K562 (cell line): Measurements from ENCODE around the gene GMPR. TPM values are rescaled to one million over a fixed set of nuclear protein-coding genes. Genes with fewer than 3 reads are reported as not detected.
A peak's percentile ranks its signal among the peaks of the same experiment; 100 is the strongest.

Experiments used
- ADNP ChIP-seq: fragments of 200-800 bp; sonication (Bioruptor generic); IDR thresholded peaks from 2 replicates; pipeline ENCODE4 v1.6.1; 2016; ENCODE audit warnings: missing genetic modification characterization, missing compliant biosample characterization
- ATF3 ChIP-seq, 2 experiments: fragments of 450-650 bp in 1 of 2; sonication (generic) in 1 of 2; formaldehyde crosslinking in 1 of 2; IDR thresholded peaks in 1 of 2; conservative IDR thresholded peaks in 1 of 2; 2 replicates each; pipeline versions ENCODE4 v1.6.1 to v1.8.1; 2016 to 2023; ENCODE audit warnings: mild to moderate bottlenecking in 2 of 2, moderate library complexity in 2 of 2, inconsistent platforms in 1 of 2, missing genetic modification reagents in 1 of 2
- HDAC1 ChIP-seq, 2 experiments: fragments of 450-650 bp; IDR thresholded peaks; 2 replicates each; pipeline ENCODE4 v1.6.1; 2016 to 2017; ENCODE audit warnings: inconsistent platforms in 1 of 2, mild to moderate bottlenecking in 1 of 2, moderate library complexity in 1 of 2
- HMGN3 ChIP-seq: IDR thresholded peaks from 2 replicates; pipeline ENCODE4 v1.6.1; 2011; ENCODE audit warnings: borderline replicate concordance, low read depth, mild to moderate bottlenecking, mixed read lengths, low read length; ENCODE audit not compliant: insufficient read length; ENCODE audit errors: extremely low read depth
- ILF3 ChIP-seq: fragments of 450-650 bp; IDR thresholded peaks from 2 replicates; pipeline ENCODE4 v1.6.1; 2018; ENCODE audit warnings: antibody characterized with exemption, mild to moderate bottlenecking, moderate library complexity, borderline replicate concordance
- KDM1A ChIP-seq, 2 experiments: fragments of 450-650 bp; IDR thresholded peaks; 2 replicates each; pipeline ENCODE4 v1.6.1; 2016; ENCODE audit warnings: mild to moderate bottlenecking in 2 of 2
- MAX ChIP-seq: sonication (generic); formaldehyde crosslinking; IDR thresholded peaks from 2 replicates; pipeline ENCODE4 v1.9.0; 2022; ENCODE audit warnings: mild to moderate bottlenecking, missing genetic modification reagents
- NBN ChIP-seq: fragments of 450-650 bp; IDR thresholded peaks from 2 replicates; pipeline ENCODE4 v1.6.1; 2016; ENCODE audit warnings: low read depth, mild to moderate bottlenecking
- NR1H2 ChIP-seq: sonication (generic); formaldehyde crosslinking; IDR thresholded peaks from 2 replicates; pipeline ENCODE4 v1.4.0; 2020; ENCODE audit warnings: mild to moderate bottlenecking, missing genetic modification reagents
- POLR2G ChIP-seq: fragments of 200-400 bp; formaldehyde crosslinking; IDR thresholded peaks from 2 replicates; pipeline ENCODE4 v1.6.1; 2017; ENCODE audit warnings: low read depth, mild to moderate bottlenecking, antibody characterized with exemption, low read length, moderate library complexity
- SMARCB1 ChIP-seq: IDR thresholded peaks from 2 replicates; pipeline ENCODE4 v1.6.1; 2011; ENCODE audit warnings: improper control_type of control experiment, low read depth; ENCODE audit not compliant: insufficient read length
- ZEB2 ChIP-seq: fragments of 450-650 bp; IDR thresholded peaks from 2 replicates; pipeline ENCODE4 v1.6.1; 2016
- ZFP36 ChIP-seq: fragments of 150-350 bp; IDR thresholded peaks from 2 replicates; pipeline ENCODE4 v1.6.1; 2018; ENCODE audit warnings: low read length, low read depth; ENCODE audit not compliant: partially characterized antibody
- ZNF224 ChIP-seq: sonication (generic); formaldehyde crosslinking; IDR thresholded peaks from 2 replicates; pipeline ENCODE4 v1.8.0; 2022; ENCODE audit warnings: mild to moderate bottlenecking, missing genetic modification reagents
- ZNF239 ChIP-seq: fragments of 250-450 bp; sonication (Bioruptor Pico); IDR thresholded peaks from 2 replicates; pipeline ENCODE4 v1.4.0; 2020; ENCODE audit warnings: mild to moderate bottlenecking
- polyA plus RNA-seq, 8 experiments: library from polyadenylated mRNA; depleted of rRNA in 4 of 8; stranded (reverse) in 5 of 8; unstranded in 3 of 8; fragments of >200 nt; fragmentation: Nextera tagmentation in 2 of 8; fragmentation: Illumina TruSeq in 1 of 8; extraction: Ambion mirVana in 2 of 8; extraction: Trizol in 1 of 8; gene quantifications; 2 replicates each; pipeline versions ENCODE4 v1.2.1 to v1.2.3, GENCODE V29; 2011 to 2014; ENCODE audit warnings: inconsistent platforms in 1 of 8, missing spikeins in 1 of 8
- total RNA-seq, 7 experiments: library from RNA; depleted of rRNA in 6 of 7; stranded (reverse); fragments of >200 nt in 6 of 7; fragmentation: Illumina TruSeq in 2 of 7; extraction: Trizol in 2 of 7; gene quantifications; 2 replicates each; pipeline versions ENCODE4 v1.2.1 to v1.2.3, GENCODE V29; 2011 to 2021; ENCODE audit warnings: low replicate concordance in 1 of 7
- TF ChIP-seq, protein P1 (sequence below): fragments of 450-650 bp; IDR thresholded peaks from 2 replicates; pipeline ENCODE4 v1.6.1; 2017; ENCODE audit warnings: antibody characterized with exemption

Gene GMPR
- total and polyA plus RNA-seq, 9 of the 15 experiments (the other 6 are each of a cell fraction or from before 2014, with no cell fraction given): 34.6 to 83.7 (median 49.8) TPM

GRCh38 chr6:16238057-16238962 lies at the start of gene GMPR (continued):
- TF ChIP-seq ADNP (tag) (no peak), MAX (CRISPR knock-in tag) (peak; percentile 54), ZNF239 (no peak), HMGN3 (peak; percentile 89), SMARCB1 (no peak), KDM1A (IDR thresholded peaks at IDR 0.05) (peak; percentile 40 to 51; a peak in 2 of 4 replicates), ZNF224 (CRISPR knock-in tag) (no peak), ILF3 (no peak), NBN (peak; percentile 75), POLR2G (peak; percentile 86), ZEB2 (peak; percentile 75), ZFP36 (peak; percentile 24), NR1H2 (CRISPR knock-in tag) (0 out of 2 replicates have a peak, but pooled peaks have one; percentile 1), ATF3 (IDR thresholded peaks at IDR 0.05) (no peak), ATF3 (CRISPR knock-in tag; conservative IDR thresholded peaks at IDR 0.05) (no peak), HDAC1 (IDR thresholded peaks at IDR 0.05) (no peak; a peak in 1 of 4 replicates)
- TF ChIP-seq, protein P1, sequence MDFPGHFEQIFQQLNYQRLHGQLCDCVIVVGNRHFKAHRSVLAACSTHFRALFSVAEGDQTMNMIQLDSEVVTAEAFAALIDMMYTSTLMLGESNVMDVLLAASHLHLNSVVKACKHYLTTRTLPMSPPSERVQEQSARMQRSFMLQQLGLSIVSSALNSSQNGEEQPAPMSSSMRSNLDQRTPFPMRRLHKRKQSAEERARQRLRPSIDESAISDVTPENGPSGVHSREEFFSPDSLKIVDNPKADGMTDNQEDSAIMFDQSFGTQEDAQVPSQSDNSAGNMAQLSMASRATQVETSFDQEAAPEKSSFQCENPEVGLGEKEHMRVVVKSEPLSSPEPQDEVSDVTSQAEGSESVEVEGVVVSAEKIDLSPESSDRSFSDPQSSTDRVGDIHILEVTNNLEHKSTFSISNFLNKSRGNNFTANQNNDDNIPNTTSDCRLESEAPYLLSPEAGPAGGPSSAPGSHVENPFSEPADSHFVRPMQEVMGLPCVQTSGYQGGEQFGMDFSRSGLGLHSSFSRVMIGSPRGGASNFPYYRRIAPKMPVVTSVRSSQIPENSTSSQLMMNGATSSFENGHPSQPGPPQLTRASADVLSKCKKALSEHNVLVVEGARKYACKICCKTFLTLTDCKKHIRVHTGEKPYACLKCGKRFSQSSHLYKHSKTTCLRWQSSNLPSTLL: no peak
